NCI-H1694 treated with DMSO at 0.1 percent for 48 hours (cell line): ENCODE measurements around the gene CCDC69.
"Not testable (repeated sequence)": the region's sequence is repeated elsewhere in the genome, so short reads cannot be mapped to it uniquely, and the experiment has no call there.

Source experiments
- DNase-seq: peaks from one replicate; lab custom pipeline; 2025; lab: John Stamatoyannopoulos, UW

The CCDC69 gene

GRCh38 chr5:151222054-151222789 is 1.7 kb downstream of the CCDC69 start:
- DNase-seq = no peak

- DNase-seq = no peak
These were observed 2.3 kb downstream of the CCDC69 start for GRCh38 chr5:151221574-151221973.

- no peak for DNase-seq
These were observed 4.1 kb downstream of the CCDC69 start for GRCh38 chr5:151219789-151220188.

- DNase-seq = no peak
These were observed 4.8 kb downstream of the CCDC69 start for GRCh38 chr5:151219138-151219537.

GRCh38 chr5:151218177-151218576 is 5.7 kb downstream of the CCDC69 start:
- no peak for DNase-seq

GRCh38 chr5:151216781-151217180 is 7.1 kb downstream of the CCDC69 start:
- no peak for DNase-seq

- DNase-seq = no peak
These were observed 8.4 kb downstream of the CCDC69 start for GRCh38 chr5:151215546-151215880.

GRCh38 chr5:151214614-151215545 is 9.0 kb downstream of the CCDC69 start:
- no peak for DNase-seq

- no peak for DNase-seq
These were observed 9.9 kb downstream of the CCDC69 start for GRCh38 chr5:151213803-151214613.

GRCh38 chr5:151212406-151212798 is 11.5 kb downstream of the CCDC69 start:
- DNase-seq = no peak

- no peak for DNase-seq
These were observed 15.4 kb downstream of the CCDC69 start for GRCh38 chr5:151208481-151208914.

- no peak for DNase-seq
These were observed 18.5 kb downstream of the CCDC69 start for GRCh38 chr5:151205411-151205810.

- DNase-seq = no peak
These were observed 19.8 kb downstream of the CCDC69 start for GRCh38 chr5:151204051-151204450.

GRCh38 chr5:151202381-151203139 is 21.3 kb downstream of the CCDC69 start:
- no peak for DNase-seq

GRCh38 chr5:151200913-151201595 is 22.8 kb downstream of the CCDC69 start:
- no peak for DNase-seq

- no peak for DNase-seq
These were observed 24.2 kb downstream of the CCDC69 start for GRCh38 chr5:151199581-151200185.

- no peak for DNase-seq
These were observed 25.0 kb downstream of the CCDC69 start for GRCh38 chr5:151198861-151199260.

- not testable (repeated sequence) for DNase-seq
These were observed 26.6 kb downstream of the CCDC69 start for GRCh38 chr5:151197291-151197600.

- DNase-seq = no peak
These were observed 27.2 kb downstream of the CCDC69 start for GRCh38 chr5:151196556-151197290.

- DNase-seq = no peak
These were observed 28.3 kb downstream of the CCDC69 start for GRCh38 chr5:151195622-151196021.
